ENCODE measurements around the gene GSN. TPM values are rescaled to one million over a fixed set of nuclear protein-coding genes. Genes with fewer than 3 reads are reported as not detected.
A peak's percentile ranks its signal among the peaks of the same experiment; 100 is the strongest.

The GSN gene
- total and polyA plus RNA-seq, 2 of the 13 experiments (the other 11 are each of a cell fraction or from before 2014, with no cell fraction given): 294 to 307 TPM

DNA sequence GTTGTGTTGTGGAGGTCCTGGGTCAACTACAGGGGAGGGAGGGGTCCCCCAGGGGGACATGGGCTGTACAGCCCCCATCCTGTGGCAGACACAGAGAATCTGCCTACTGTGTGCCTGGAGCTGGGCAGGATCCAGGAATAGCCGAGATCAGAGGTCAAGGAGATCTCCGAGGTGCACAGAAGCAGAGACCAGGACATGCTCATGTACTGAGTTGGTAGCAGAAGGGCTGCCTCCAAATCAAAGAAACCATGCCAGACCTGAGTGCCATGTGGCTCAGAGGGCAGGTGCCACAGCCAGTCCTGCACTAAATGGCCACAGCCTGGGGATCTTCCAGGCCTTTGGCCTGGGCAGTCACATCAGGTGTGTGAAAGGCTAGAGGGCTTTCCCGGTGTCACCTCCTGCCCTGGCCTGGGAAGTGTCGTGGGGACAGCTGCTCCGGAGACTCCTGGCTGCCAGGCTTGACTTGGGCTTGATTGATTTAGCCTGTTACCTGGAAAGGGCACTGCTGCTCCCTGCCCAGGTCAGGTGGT is 27.8 kb downstream of the GSN start (continued):
- TF ChIP-seq, protein P1, sequence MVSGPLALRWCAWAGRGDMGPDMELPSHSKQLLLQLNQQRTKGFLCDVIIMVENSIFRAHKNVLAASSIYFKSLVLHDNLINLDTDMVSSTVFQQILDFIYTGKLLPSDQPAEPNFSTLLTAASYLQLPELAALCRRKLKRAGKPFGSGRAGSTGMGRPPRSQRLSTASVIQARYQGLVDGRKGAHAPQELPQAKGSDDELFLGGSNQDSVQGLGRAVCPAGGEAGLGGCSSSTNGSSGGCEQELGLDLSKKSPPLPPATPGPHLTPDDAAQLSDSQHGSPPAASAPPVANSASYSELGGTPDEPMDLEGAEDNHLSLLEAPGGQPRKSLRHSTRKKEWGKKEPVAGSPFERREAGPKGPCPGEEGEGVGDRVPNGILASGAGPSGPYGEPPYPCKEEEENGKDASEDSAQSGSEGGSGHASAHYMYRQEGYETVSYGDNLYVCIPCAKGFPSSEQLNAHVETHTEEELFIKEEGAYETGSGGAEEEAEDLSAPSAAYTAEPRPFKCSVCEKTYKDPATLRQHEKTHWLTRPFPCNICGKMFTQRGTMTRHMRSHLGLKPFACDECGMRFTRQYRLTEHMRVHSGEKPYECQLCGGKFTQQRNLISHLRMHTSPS (CRISPR knock-in tag; IDR thresholded peaks at IDR 0.05; ENCODE audit: low read depth): peak; percentile 54; the same call in 1 of the 2 replicates
- TF ChIP-seq, protein P2, sequence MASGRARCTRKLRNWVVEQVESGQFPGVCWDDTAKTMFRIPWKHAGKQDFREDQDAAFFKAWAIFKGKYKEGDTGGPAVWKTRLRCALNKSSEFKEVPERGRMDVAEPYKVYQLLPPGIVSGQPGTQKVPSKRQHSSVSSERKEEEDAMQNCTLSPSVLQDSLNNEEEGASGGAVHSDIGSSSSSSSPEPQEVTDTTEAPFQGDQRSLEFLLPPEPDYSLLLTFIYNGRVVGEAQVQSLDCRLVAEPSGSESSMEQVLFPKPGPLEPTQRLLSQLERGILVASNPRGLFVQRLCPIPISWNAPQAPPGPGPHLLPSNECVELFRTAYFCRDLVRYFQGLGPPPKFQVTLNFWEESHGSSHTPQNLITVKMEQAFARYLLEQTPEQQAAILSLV (CRISPR knock-in tag; IDR thresholded peaks at IDR 0.05; ENCODE audit: borderline replicate concordance): 0 out of 2 replicates have a peak, but pooled peaks have one; percentile 37
- no peak for TF ChIP-seq HNRNPH1 (optimal IDR thresholded peaks at IDR 0.05; ENCODE audit: low read depth, low read length)
- TF ChIP-seq TP53 (CRISPR knock-in tag; conservative IDR thresholded peaks at IDR 0.05): no peak
- no peak for TF ChIP-seq BCL6 (CRISPR knock-in tag; IDR thresholded peaks at IDR 0.05)
- TF ChIP-seq, protein P3, sequence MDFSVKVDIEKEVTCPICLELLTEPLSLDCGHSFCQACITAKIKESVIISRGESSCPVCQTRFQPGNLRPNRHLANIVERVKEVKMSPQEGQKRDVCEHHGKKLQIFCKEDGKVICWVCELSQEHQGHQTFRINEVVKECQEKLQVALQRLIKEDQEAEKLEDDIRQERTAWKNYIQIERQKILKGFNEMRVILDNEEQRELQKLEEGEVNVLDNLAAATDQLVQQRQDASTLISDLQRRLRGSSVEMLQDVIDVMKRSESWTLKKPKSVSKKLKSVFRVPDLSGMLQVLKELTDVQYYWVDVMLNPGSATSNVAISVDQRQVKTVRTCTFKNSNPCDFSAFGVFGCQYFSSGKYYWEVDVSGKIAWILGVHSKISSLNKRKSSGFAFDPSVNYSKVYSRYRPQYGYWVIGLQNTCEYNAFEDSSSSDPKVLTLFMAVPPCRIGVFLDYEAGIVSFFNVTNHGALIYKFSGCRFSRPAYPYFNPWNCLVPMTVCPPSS (IDR thresholded peaks at IDR 0.05): no peak

All from HepG2 (cell line).